ENCODE measurements around the gene EIF2AK3.
"Not testable (repeated sequence)": the region's sequence is repeated elsewhere in the genome, so short reads cannot be mapped to it uniquely, and the experiment has no call there.

Gene EIF2AK3

DNA sequence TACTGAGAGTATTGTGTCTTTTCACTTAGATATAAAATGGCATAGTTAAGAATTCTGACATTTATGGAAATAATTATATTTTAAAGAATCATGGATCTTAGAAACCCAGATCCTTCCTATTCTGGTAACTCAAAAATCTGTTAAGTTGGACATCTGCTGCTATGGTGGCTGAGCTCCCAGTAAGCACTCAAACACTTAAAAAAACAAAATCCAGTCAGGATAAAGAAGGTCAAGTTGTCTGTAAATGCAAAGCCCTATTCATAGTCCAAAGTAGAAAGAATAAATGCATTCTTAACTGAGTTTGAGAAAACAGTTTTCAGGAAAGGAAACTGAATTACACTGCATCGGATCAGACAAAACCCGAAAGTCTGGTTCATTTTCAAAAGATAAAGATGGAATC is 35.6 kb downstream of the EIF2AK3 start:
- no peak for DNase-seq

GRCh38 chr2:88590998-88591613 is 36.2 kb downstream of the EIF2AK3 start:
- peak; percentile 67 for DNase-seq

DNA sequence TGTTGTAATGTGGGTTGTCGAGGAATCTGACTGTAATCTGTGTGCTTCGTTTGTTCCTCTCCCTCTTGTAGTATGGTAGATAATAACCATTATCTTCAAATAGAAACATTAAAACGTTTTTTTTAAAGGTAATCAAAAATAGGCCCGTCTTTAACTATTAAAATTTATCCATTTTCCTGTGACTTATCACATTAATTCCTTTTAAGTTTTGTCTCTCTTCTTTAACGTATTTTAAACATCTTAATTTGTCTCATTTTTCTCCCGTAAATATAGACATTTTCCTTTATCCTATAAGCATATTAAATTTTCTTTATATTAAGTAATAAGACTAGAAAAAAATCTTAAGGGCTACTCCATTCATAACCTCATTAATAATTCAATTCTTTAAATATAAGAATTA is 41.3 kb downstream of the EIF2AK3 start:
- DNase-seq = no peak

GRCh38 chr2:88582030-88582429 is 45.2 kb downstream of the EIF2AK3 start:
- DNase-seq = no peak

GRCh38 chr2:88580088-88580487 is 47.2 kb downstream of the EIF2AK3 start:
- DNase-seq = no peak

DNA sequence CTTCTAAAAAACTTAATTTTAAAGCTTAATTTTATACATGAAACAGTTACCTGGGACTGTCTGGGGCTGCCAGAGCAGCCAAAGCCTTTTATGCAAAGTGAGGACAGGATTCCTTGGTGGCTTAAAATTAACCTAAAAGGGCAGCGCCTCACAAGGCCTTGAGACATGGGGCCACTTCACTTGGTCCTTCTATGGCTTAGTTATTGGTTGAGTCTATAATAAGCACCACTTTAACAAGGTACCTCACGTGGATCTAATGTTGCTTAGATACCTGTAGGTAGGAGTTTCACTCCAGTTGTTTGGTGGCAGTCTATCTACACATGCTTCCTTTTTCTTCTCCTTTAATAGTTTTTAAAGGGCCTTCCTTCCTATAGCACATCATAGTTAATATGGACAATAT is 51.6 kb downstream of the EIF2AK3 start:
- no peak for DNase-seq

DNA sequence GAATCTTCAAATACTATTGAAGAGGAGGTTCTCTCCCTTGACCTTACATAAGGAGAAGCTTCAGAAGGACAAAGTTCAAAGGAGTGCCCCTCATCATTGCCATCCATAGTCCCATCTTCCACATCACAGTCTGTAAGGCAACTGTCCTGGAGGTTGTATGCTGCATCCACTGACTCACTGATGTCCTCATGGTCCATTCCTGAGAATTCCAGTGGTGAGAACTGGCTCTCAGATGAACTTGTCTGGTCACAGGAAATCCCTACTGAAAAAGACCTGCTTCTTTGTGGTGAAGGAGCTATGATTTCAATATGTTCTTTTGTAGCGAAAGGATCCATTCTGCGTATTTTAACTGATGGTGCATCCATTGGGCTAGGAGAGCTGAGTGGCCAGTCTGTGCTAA is 52.2 kb downstream of the EIF2AK3 start:
- DNase-seq = no peak

DNA sequence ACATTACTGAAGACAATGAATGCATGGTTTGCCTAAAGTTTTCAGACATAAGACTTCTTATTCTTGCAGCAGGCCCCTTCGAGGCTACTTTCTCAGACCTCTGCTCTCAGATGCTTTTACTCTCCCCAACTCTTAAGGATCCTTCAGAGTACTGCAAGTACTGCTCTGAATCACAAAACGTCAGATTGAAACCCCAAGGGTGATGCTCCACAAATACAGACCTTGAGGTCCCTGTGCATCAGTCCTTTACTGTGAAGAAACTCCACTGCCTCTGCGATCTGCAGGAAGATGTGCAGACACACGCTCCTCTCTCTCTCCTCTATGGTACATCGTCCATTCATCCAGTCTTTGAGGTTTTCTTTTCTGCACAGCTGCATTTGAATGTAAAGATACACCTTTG is 52.8 kb downstream of the EIF2AK3 start:
- no peak for DNase-seq

DNA sequence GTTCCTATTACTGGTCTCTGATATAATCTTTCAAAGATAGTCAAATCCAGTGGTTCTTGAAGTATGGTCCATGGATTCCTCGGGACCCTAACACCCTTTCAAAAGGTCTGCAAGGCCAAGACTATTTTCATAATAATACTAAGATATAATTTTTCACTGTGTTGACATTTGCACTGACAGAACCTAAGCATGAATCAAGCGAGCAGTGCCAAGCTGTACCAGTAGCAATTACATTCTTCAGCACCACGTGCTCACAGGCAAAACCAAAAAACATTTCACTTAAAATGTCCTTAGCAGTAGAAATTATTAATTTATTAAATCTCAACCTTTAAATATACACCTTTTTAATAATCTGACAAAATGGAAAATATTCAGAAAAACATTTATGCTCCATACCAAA is 59.1 kb downstream of the EIF2AK3 start:
- no peak for DNase-seq

DNA sequence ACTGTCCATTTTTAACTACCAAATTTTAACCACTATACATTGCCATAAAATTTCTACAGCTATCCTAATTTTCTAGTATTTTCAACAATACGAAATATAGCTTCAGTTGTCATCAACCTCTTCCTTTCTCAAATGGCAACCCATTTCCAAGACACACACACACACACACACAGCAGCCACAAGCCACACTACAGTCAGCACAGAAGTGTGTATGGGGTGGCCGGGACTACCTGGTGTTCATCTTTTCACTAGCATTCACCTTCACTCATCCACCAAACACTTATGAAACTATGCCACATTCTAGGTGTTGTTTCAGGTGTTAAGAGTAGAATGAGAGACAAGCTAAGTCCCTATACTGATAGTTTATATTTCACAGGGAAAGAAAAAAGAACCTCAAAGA is 62.9 kb downstream of the EIF2AK3 start:
- DNase-seq = no peak

- DNase-seq = no peak
These were observed 64.1 kb downstream of the EIF2AK3 start for GRCh38 chr2:88563129-88563528.

- no peak for DNase-seq
These were observed 65.4 kb downstream of the EIF2AK3 start for GRCh38 chr2:88561646-88562388.

GRCh38 chr2:88560619-88561307 is 66.5 kb downstream of the EIF2AK3 start:
- no peak for DNase-seq

DNA sequence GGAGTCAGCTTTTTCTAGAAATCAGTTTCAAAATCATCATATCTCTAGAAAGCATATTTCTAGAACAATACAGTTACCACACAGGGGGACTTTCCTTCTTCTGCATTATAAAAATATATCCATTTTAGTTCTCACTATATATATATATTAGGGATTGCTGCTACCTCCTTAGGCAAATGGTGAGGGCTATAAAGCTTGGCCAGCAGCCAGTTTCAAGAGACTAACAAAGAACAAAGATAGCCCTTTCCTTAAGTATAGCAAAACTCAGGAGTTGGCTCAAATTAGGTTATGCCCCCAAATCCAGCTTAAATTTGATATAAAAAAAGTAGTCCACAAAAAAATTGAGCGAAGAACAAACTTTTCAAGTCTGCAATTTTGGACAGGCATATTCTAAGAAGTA is 70.0 kb downstream of the EIF2AK3 start:
- no peak for DNase-seq

- DNase-seq = no peak
These were observed 71.2 kb downstream of the EIF2AK3 start for GRCh38 chr2:88556026-88556425.

DNA sequence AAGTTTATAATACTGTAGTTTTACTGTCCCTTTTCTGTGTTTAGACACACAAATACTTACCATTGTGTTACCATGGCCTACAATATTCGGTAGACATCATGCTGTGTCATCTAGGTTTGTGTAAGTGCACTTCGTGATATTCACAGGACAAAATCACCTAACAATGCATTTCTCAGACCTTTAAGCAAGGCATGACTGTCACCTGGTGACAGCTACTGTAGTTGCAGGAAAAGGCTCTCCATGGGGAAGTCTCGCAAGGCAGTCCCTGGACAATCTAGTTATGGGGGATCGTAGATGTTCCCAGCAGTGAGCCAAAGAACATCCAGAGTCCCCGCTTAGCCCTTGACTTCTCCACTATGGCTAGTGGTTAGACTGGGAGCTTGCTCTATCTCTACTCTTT is 73.1 kb downstream of the EIF2AK3 start:
- DNase-seq = no peak

GRCh38 chr2:88549616-88550292 is 77.5 kb downstream of the EIF2AK3 start:
- DNase-seq = no peak

- not testable (repeated sequence) for DNase-seq
These were observed 81.0 kb downstream of the EIF2AK3 start for GRCh38 chr2:88546291-88546690.

GRCh38 chr2:88545118-88545517 is 82.1 kb downstream of the EIF2AK3 start:
- no peak for DNase-seq

- no peak for DNase-seq
These were observed 83.7 kb downstream of the EIF2AK3 start for GRCh38 chr2:88543541-88544057.

- no peak for DNase-seq
These were observed 84.6 kb downstream of the EIF2AK3 start for GRCh38 chr2:88542668-88543067.

DNA sequence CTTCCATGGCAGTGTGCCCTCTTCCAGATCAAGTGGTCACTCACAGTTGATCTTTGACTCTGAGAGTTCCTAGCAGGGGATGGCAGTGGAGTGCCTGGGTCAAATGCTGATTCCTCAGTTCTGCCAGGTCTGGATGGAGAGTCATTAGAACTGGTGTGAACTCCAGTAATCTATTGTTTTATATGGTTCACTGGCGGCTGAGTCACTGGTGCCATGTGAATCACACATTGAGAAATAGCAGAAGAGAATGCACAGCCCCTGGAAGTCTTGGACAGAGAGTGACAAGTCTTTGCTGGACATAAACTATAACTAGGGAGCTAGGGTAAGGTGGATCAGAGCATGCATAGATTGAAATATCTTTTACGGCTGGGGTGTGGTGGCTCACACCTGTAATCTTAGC is 86.9 kb downstream of the EIF2AK3 start:
- DNase-seq = no peak

- no peak for DNase-seq
These were observed 88.8 kb downstream of the EIF2AK3 start for GRCh38 chr2:88538362-88538917.
